Activated naive CD4-positive, alpha-beta T cell treated with anti-CD3 and anti-CD28 coated beads, Interleukin-2, amount 50 U/mL, for 16 hours (primary cell): Measurements from ENCODE around the gene B3GNT3.

Experiments used
- DNase-seq: peaks from one replicate; pipeline ENCODE4 v3.0.0-alpha.2; 2020

B3GNT3 gene

GRCh38 chr19:17835182-17836006 is 40.5 kb downstream of the B3GNT3 start:
- no peak for DNase-seq

- DNase-seq = no peak
These were observed 41.6 kb downstream of the B3GNT3 start for GRCh38 chr19:17836530-17836929.

- no peak for DNase-seq
These were observed 43.0 kb downstream of the B3GNT3 start for GRCh38 chr19:17837972-17838371.

- no peak for DNase-seq
These were observed 45.1 kb downstream of the B3GNT3 start for GRCh38 chr19:17840019-17840418.

GRCh38 chr19:17841371-17841809 is 46.5 kb downstream of the B3GNT3 start:
- DNase-seq = no peak

- DNase-seq = peak; percentile 66
These were observed 47.1 kb downstream of the B3GNT3 start for GRCh38 chr19:17841810-17842662.

GRCh38 chr19:17842663-17843291 is 47.8 kb downstream of the B3GNT3 start:
- DNase-seq = no peak

GRCh38 chr19:17843292-17843827 is 48.4 kb downstream of the B3GNT3 start:
- no peak for DNase-seq

- DNase-seq = no peak
These were observed 49.1 kb downstream of the B3GNT3 start for GRCh38 chr19:17843908-17844490.

GRCh38 chr19:17846146-17846545 is 51.2 kb downstream of the B3GNT3 start:
- DNase-seq = no peak

- peak; percentile 89 for DNase-seq
These were observed 52.8 kb downstream of the B3GNT3 start, which contains the start of gene JAK3 for GRCh38 chr19:17847538-17848366. Gene JAK3 (minus strand): TSS chr19:17847982. CDS start chr19:17844417, 3,565 bp downstream.

GRCh38 chr19:17848595-17849292 is 53.8 kb downstream of the B3GNT3 start:
- no peak for DNase-seq

GRCh38 chr19:17854061-17854460 is 59.1 kb downstream of the B3GNT3 start:
- no peak for DNase-seq

- peak; percentile 89 for DNase-seq
These were observed 60.6 kb downstream of the B3GNT3 start for GRCh38 chr19:17855280-17856152.

- peak; percentile 99 for DNase-seq
These were observed 64.8 kb downstream of the B3GNT3 start, which contains the start of gene RPL18A for GRCh38 chr19:17859533-17860330. Gene RPL18A (plus strand): TSS chr19:17859910. CDS start chr19:17859957, 47 bp downstream.

- DNase-seq = no peak
These were observed 65.5 kb downstream of the B3GNT3 start for GRCh38 chr19:17860331-17860992.

GRCh38 chr19:17860993-17861360 is 66.0 kb downstream of the B3GNT3 start:
- DNase-seq = no peak
